Measurements from ENCODE around the gene PCSK9. TPM values are rescaled to one million over a fixed set of nuclear protein-coding genes. Genes with fewer than 3 reads are reported as not detected.

Gene PCSK9
- total and polyA plus RNA-seq, 2 of the 4 experiments (the other 2 are of a cell fraction), result under 0.01 to 0.17 TPM

DNA sequence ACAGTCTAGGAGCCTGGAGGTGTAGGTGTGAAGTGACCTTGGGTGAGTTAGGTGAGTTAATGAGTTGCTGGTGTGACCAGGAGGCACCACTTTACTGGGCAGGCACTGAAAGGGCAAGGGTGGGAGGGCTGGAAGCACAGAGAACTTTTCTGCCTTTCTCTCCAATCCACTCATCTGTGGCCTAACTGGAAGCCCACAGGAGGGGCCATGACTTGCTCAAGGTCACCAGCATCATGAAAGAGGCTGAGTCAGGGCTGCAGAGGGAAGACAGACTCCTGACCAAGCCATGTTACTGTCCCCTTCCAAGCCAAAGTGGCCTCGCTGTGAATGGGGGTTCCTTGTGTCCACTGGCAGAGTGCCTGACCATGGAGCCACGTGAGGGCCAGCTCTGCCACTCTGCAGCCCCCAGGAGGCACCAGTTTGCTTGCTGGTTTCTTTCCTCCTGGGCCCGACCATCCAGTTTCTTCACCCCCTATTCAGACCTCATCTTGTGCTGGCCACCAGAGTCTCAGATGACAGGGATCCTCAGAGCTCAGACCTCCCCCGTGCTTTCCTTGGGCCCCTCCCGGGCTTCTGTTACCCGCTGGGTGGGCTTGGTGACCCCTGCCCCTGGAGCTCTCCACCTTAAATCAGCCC lies 44.9 kb upstream of the PCSK9 start:
- Histone ChIP-seq H3K4me2 (ENCODE audit: low read depth, low read length) (no peak overlapping the region), H2BK20ac (ENCODE audit: low read depth, low read length) (no peak overlapping the region), H2BK15ac (ENCODE audit: low read depth, low read length) (no peak overlapping the region), H4K20me1 (ENCODE audit: insufficient read depth, low read length) (peaks cover 7% of the 10 kb centered on the region; the same call in 1 of the 2 replicates), H3K14ac (replicated peaks; ENCODE audit: low read depth, low read length) (no peak overlapping the region), H3K79me1 (ENCODE audit: low read depth in 1 of 2, low read length in 2 of 2) (no peaks in the 10 kb centered on the region), H2AFZ (replicated peaks; ENCODE audit: low read length, poor library complexity) (no peak overlapping the region), H4K91ac (ENCODE audit: insufficient read depth, low read depth, low read length) (no peak overlapping the region), H3K27me3 (ENCODE audit: control insufficient read depth, insufficient read depth, low read length) (peaks cover 63% of the 10 kb centered on the region), H3K4ac (ENCODE audit: low read depth, low read length) (no peak overlapping the region), H3K27ac (ENCODE audit: insufficient read depth, low read length) (no peak overlapping the region), H3K9me3 (ENCODE audit: control insufficient read depth, insufficient read depth, low read length) (no peaks in the 10 kb centered on the region), H2AK9ac (replicated peaks; ENCODE audit: low read depth, low read length, poor library complexity) (no peak overlapping the region), H3K56ac (ENCODE audit: extremely low read depth, insufficient read depth, low read length) (no peak overlapping the region), H4K5ac (ENCODE audit: low read depth, low read length) (no peak overlapping the region), H3K36me3 (ENCODE audit: control insufficient read depth, insufficient read depth, low read length) (no peaks in the 10 kb centered on the region), H4K8ac (ENCODE audit: low read depth in 2 of 2, low read length in 2 of 2) (no peak overlapping the region), H3K4me3 (ENCODE audit: insufficient read depth, low read depth, low read length) (no peak overlapping the region), H3K9ac (ENCODE audit: low read depth, low read length) (no peak overlapping the region), H3K4me1 (ENCODE audit: control insufficient read depth, insufficient read depth, low read length) (no peaks in the 10 kb centered on the region), H3K23ac (ENCODE audit: low read depth, low read length) (no peak overlapping the region), H3K9me1 (ENCODE audit: insufficient read depth, low read length) (no peaks in the 10 kb centered on the region), H2AK5ac (ENCODE audit: low read depth, low read length) (peak overlapping the region; percentile 24; the same call in 1 of the 2 replicates), H2BK5ac (ENCODE audit: low read depth, low read length, poor library complexity, severe bottlenecking) (no peak overlapping the region), H2BK120ac (ENCODE audit: low read depth, low read length) (no peak overlapping the region), H3K18ac (ENCODE audit: low read depth, low read length) (no peak overlapping the region)
- intact Hi-C loops (cut with micrococcal nuclease), result no loop called here
- no peak for DNase-seq
- no TSS peak for BruUV-seq (replicated peaks)
- ChIA-PET POLR2A (ENCODE audit: unreplicated experiment) (no interaction called here), CTCF (no interaction called here)
- no peak for ATAC-seq (ENCODE audit: low read depth)
- in situ Hi-C loops (cut with MboI; ENCODE audit: low sequenced_read_pairs), result no loop called here
- 20% methylated on average over 1 of the region's 6 CpGs; no CpG with 5 or more reads in 1 of the 2 experiments for WGBS, 2 experiments (ENCODE audit: extremely low coverage in 2 of 2, insufficient read length in 1 of 2)
- no peak for TF ChIP-seq CHD1 (IDR thresholded peaks at IDR 0.05; ENCODE audit: low read depth, low read length)
- TF ChIP-seq NFE2L2 (IDR thresholded peaks at IDR 0.05; ENCODE audit: low read depth, low read length), result no peak
- TF ChIP-seq MXI1 (IDR thresholded peaks at IDR 0.05; ENCODE audit: borderline replicate concordance, low read depth, low read length), result no peak
- TF ChIP-seq, protein P1, sequence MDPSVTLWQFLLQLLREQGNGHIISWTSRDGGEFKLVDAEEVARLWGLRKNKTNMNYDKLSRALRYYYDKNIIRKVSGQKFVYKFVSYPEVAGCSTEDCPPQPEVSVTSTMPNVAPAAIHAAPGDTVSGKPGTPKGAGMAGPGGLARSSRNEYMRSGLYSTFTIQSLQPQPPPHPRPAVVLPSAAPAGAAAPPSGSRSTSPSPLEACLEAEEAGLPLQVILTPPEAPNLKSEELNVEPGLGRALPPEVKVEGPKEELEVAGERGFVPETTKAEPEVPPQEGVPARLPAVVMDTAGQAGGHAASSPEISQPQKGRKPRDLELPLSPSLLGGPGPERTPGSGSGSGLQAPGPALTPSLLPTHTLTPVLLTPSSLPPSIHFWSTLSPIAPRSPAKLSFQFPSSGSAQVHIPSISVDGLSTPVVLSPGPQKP (IDR thresholded peaks at IDR 0.05; ENCODE audit: borderline replicate concordance, low read depth, low read length), result no peak
- dilution Hi-C loops (cut with HindIII; ENCODE audit: low sequenced_read_pairs, unreplicated experiment), result no loop called here

Measured in IMR-90 (cell line).